NCI-H2196 (cell line): Measurements from ENCODE around the gene SORCS2.

Source experiments
- DNase-seq: peaks from one replicate; lab custom pipeline; 2025; ENCODE audit not compliant: unreplicated experiment; lab: John Stamatoyannopoulos, UW

Gene SORCS2

GRCh38 chr4:7780751-7781348, 588.5 kb downstream of the SORCS2 start:
- DNase-seq, result no peak

- no peak for DNase-seq
Measured at GRCh38 chr4:7781366-7781765, 589.0 kb downstream of the SORCS2 start.

DNA sequence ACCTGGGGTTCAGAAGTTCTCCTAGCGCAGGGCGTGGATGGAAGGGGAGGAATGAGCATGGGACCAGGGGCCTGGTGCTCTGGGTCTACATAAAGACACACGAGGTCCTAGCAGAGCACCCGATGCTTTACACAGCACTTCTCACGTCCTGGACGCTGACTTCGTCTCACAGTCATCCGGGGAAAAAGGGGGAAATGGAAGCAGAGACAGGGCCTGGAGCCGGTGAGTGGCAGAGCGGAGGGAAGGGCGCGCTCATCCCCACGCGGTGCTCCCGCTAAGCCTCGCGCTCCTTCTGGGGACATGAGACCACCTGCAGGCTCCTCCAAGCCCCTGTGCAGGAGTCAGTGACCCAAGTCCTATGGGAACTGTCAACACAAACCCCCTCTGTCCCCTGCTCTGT, 589.7 kb downstream of the SORCS2 start:
- no peak for DNase-seq

DNA sequence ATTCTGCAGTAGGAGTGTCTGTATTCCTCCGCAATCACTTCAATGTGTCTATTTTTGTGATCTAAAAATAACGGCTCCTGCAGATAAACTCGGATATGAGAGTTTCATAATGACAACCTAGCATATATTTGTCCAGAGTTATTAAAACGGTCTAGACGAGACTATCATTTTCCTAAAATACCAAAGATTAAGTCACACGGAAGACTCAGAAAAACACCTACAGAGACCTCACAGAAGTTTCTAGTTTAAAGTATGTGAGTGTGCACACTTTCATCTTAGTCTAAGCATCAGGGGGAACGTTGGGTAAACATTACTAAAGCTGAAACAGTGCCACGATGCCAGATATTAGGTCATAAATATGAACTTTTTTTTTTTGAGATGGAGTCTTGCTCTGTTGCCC, 590.4 kb downstream of the SORCS2 start:
- DNase-seq, result no peak

- DNase-seq, result no peak
Measured at GRCh38 chr4:7783541-7783940, 591.2 kb downstream of the SORCS2 start.

DNA sequence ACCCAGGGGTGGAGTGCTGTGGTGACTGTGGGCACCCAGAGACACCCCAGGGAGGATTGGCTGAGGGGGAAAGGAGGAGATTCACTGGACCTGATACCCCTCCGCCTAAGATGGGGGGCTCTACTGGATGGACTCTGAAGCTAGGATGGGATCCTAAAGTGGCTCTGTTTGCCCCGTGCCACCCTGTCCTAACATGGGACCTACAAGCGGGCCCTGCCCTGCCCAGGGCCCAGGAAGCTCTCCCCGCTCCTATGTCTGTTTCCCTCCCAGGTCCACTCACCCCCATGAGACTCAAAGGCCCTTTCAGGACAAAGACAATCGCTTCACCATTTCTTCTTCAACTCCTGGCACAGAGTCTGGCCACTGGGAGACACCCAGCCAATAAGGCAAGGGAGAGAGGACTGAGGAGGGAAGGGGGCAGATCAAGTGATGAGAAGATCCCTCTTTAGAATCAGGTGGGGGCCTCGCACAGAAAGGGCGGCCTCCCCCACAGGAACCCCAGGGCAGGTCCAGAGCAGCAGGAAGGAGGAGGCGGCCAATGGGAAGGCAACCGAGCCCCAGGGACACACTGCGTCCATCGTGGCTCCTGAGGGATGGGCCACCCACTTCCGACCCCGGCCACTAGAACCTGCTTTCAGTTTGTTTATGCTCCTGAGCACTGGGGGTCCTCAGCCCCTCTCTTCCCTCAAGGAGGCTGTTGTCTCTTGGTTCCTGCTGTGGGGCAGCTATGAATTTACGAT, 592.0 kb downstream of the SORCS2 start:
- no peak for DNase-seq

DNA sequence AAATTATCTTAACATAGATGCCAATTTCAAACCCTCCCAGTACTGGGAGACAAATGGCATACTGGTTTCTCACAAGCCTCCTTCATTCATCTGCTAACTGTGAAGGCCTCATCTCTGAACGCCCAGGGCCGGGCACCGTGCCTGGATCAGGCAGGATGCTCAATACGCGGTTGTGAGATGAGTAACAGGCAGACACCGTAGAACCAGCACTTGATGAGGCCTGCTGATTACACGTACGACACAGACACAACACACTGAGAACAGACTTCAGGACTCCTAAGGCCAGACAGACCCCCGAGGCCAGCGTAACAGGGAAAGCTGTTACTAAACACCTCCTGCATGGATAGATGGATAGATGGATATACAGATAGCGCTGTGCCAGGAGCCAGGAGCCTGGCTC, 592.7 kb downstream of the SORCS2 start:
- no peak for DNase-seq

DNA sequence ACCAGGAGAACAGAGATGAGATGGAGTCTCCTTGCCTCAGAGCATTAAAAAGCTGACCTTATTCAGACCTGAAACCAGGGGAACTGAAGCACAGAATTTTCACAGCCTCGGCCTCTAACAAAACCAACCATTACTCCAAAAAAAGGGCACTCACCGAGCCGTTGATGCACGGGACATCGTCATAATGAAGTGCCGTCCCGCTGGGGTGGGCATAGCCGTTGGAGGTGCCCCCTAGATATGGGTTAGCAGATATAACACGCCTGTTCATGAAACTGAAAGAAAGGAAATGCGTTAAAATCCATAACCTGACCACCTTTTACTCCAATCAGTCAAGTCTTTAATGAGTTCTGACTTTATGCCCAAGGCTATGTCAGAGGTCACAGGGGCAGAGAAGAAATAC, 593.7 kb downstream of the SORCS2 start:
- no peak for DNase-seq

DNA sequence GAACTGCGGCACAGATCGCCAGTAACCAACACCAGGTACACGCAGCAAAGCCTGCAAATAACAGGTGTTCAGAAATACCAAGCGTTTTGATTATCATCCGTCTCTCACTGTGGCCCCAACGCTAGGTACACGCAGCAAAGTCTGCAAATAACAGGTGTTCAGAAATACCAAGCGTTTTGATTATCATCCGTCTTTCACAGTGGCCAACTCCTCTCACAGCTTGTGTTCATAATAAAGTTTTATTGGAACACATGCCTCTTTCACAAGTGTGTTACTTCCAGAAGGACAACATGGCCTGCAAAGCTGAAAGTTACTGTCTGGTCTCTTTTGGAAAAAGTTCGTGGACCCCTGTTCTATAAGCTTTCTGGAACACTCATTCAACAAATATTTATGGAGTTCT, 594.2 kb downstream of the SORCS2 start:
- no peak for DNase-seq

DNA sequence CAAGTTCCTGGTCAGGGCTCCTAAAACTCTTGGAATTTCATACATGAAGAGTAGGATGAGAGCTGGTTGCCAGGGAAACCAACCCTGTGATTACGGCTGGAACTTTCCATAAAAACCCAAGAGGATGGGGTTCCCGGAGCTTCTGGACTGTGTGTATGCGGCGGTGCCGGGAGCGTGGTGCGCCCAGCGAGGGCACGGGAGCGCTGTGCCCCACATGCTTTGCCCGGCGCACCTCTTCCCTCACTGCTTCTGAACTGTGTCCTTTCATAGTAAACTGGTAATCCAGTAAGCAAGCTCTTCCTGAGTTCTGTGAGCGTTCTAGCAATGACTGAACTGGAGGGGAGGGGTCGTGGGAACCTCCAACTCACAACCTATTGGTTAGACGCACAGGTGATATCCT, 594.7 kb downstream of the SORCS2 start:
- no peak for DNase-seq

DNA sequence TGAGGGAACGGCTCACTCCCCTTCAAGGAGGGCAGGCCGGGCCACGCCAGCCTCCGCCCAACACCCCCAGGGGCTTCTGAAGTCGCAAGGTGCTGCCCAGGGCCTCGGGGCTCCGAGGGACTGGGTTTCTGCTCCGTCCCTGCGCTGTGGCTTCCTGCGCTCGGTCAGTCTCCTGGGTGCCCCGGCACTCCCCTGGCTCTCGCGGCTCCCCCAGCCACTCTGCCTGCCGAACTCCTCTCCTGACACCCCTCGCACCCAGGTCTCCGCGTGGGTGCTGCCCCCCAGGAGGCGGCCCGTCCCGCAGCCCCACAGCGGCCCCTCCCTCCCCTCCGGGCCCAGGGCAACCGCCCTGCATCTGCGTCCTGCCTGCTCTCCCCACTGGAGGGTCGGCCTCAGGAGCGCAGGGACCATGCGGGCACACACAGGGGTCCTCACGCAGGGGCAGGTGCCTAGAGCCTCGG, 595.4 kb downstream of the SORCS2 start:
- DNase-seq, result no peak

GRCh38 chr4:7788193-7788592, 595.9 kb downstream of the SORCS2 start:
- no peak for DNase-seq

GRCh38 chr4:7788694-7789425, 596.5 kb downstream of the SORCS2 start:
- DNase-seq, result no peak

- DNase-seq, result no peak
Measured at GRCh38 chr4:7790023-7790422, 597.7 kb downstream of the SORCS2 start.

GRCh38 chr4:7790999-7791398, 598.7 kb downstream of the SORCS2 start:
- DNase-seq, result no peak
